TTC549 (cell line): ENCODE data around the gene TMEM91.
"Not testable (repeated sequence)": the region's sequence is repeated elsewhere in the genome, so short reads cannot be mapped to it uniquely, and the experiment has no call there.

Experiments
- FAIRE-seq: peaks from 2 replicates; lab custom pipeline; 2012; peaks lifted over from hg19 to GRCh38; lab: Jason Lieb, UNC

The TMEM91 gene

GRCh38 chr19:41376241-41376997, at the start of gene TMEM91:
Gene TMEM91 (plus strand): TSS chr19:41376533. CDS start chr19:41378310, 1,777 bp downstream.
- no peak for FAIRE-seq

GRCh38 chr19:41327076-41327575, 49.2 kb upstream of the TMEM91 start:
- no peak for FAIRE-seq

GRCh38 chr19:41327576-41328156, 48.7 kb upstream of the TMEM91 start:
- FAIRE-seq: no peak

- no peak for FAIRE-seq
These were observed 48.0 kb upstream of the TMEM91 start for GRCh38 chr19:41328157-41328841.

GRCh38 chr19:41328842-41329225, 47.5 kb upstream of the TMEM91 start:
- FAIRE-seq: no peak

GRCh38 chr19:41330481-41330880, 45.9 kb upstream of the TMEM91 start:
- FAIRE-seq: no peak

GRCh38 chr19:41330946-41331678, 45.2 kb upstream of the TMEM91 start:
- no peak for FAIRE-seq

GRCh38 chr19:41332000-41332399, 44.3 kb upstream of the TMEM91 start:
- FAIRE-seq: no peak

- FAIRE-seq: no peak
These were observed 43.9 kb upstream of the TMEM91 start for GRCh38 chr19:41332468-41332867.

GRCh38 chr19:41334793-41335192, 41.5 kb upstream of the TMEM91 start:
- no peak for FAIRE-seq

- no peak for FAIRE-seq
These were observed 40.9 kb upstream of the TMEM91 start for GRCh38 chr19:41335467-41335866.

GRCh38 chr19:41339936-41340335, 36.4 kb upstream of the TMEM91 start:
- FAIRE-seq: no peak

GRCh38 chr19:41341669-41342490, 34.5 kb upstream of the TMEM91 start:
- FAIRE-seq: no peak

- FAIRE-seq: no peak
These were observed 32.2 kb upstream of the TMEM91 start for GRCh38 chr19:41344162-41344561.

GRCh38 chr19:41346916-41347315, 29.4 kb upstream of the TMEM91 start:
- not testable (repeated sequence) for FAIRE-seq

- FAIRE-seq: no peak
These were observed 25.5 kb upstream of the TMEM91 start for GRCh38 chr19:41350735-41351338.

GRCh38 chr19:41351339-41352245, 24.7 kb upstream of the TMEM91 start:
- FAIRE-seq: no peak

GRCh38 chr19:41352279-41352608, 24.1 kb upstream of the TMEM91 start:
- no peak for FAIRE-seq

- FAIRE-seq: no peak
These were observed 23.5 kb upstream of the TMEM91 start for GRCh38 chr19:41352609-41353465.
